ENCODE measurements around the gene C5AR1. TPM values are rescaled to one million over a fixed set of nuclear protein-coding genes. Genes with fewer than 3 reads are reported as not detected.
A peak's percentile ranks its signal among the peaks of the same experiment; 100 is the strongest.
"Not testable (repeated sequence)": the region's sequence is repeated elsewhere in the genome, so short reads cannot be mapped to it uniquely, and the experiment has no call there.

The C5AR1 gene
- polyA plus RNA-seq, 1 of the 3 experiments (the other 2 are of a cell fraction), result 1.2 TPM

GRCh38 chr19:47363758-47364531, 54.3 kb downstream of the C5AR1 start:
- Histone ChIP-seq H3K36me3 (replicated peaks in 1 of 2; ENCODE audit: control insufficient read depth in 1 of 2, insufficient read depth in 2 of 2, low read length in 1 of 2) (peaks cover 21 to 26% of the 10 kb centered on the region in 2 experiments), H2AFZ (ENCODE audit: low read depth) (no peak overlapping the region), H3K27me3 (ENCODE audit: insufficient read depth) (no peaks in the 10 kb centered on the region), H3K4me2 (no peak overlapping the region), H3F3A (replicated peaks; ENCODE audit: insufficient read depth) (peaks cover 5% of the 10 kb centered on the region), H3K9ac (no peak overlapping the region), H4K20me1 (ENCODE audit: insufficient read depth) (no peaks in the 10 kb centered on the region), H3K4me1 (ENCODE audit: control insufficient read depth in 1 of 2, insufficient read depth in 2 of 2, low read depth in 1 of 2, low read length in 1 of 2) (no peaks in the 10 kb centered on the region), H3K79me2 (ENCODE audit: insufficient read depth) (peaks cover 3% of the 10 kb centered on the region; the same call in 1 of the 2 replicates), H3K27ac (ENCODE audit: low read depth in 2 of 2, low read length in 1 of 2) (no peak overlapping the region), H3K4me3 (ENCODE audit: low read depth in 2 of 2, low read length in 1 of 2) (no peak overlapping the region), H3K9me2 (no peaks in the 10 kb centered on the region), H3K9me3 (no peaks in the 10 kb centered on the region)
- WGBS (ENCODE audit: low lambda C conversion rate), result 88% methylated on average over 13 of the region's 13 CpGs
- DNase-seq, result peak; percentile 29
- TF ChIP-seq USF1 (IDR thresholded peaks at IDR 0.05; ENCODE audit: borderline replicate concordance, low read depth) (no peak), TCF12 (IDR thresholded peaks at IDR 0.05) (no peak), SMC3 (IDR thresholded peaks at IDR 0.05; ENCODE audit: low read depth, low read length) (no peak), EP300 (IDR thresholded peaks at IDR 0.05; ENCODE audit: borderline replicate concordance in 1 of 2, low read depth in 1 of 2, low read length in 1 of 2) (no peak), GATA2 (CRISPR knock-in tag; IDR thresholded peaks at IDR 0.05) (no peak), TEAD4 (IDR thresholded peaks at IDR 0.05; ENCODE audit: borderline replicate concordance, insufficient read depth) (no peak), ELF1 (IDR thresholded peaks at IDR 0.05) (no peak), GABPA (IDR thresholded peaks at IDR 0.05; ENCODE audit: low read depth) (no peak), MXI1 (IDR thresholded peaks at IDR 0.05; ENCODE audit: low read depth, low read length) (no peak), CHD2 (IDR thresholded peaks at IDR 0.05; ENCODE audit: low read length, partially characterized antibody) (no peak), MEF2A (IDR thresholded peaks at IDR 0.05; ENCODE audit: borderline replicate concordance, low read depth) (no peak)
- ChIA-PET POLR2A (no interaction called here), CTCF (interaction anchor here (1.6 to 4.6 kb wide), 3 partner anchors 15 to 59 kb away, joined by 4 to 17 read pairs (median 12); partner anchors contain the start of gene DHX34)

GRCh38 chr19:47365455-47365854, 55.8 kb downstream of the C5AR1 start:
- H3K79me2 ChIP-seq (ENCODE audit: insufficient read depth); POLR2A ChIA-PET: not testable (repeated sequence)

More at GRCh38 chr19:47365455-47365854, 55.8 kb downstream of the C5AR1 start:
- not testable (repeated sequence) for H3K4me3 ChIP-seq (ENCODE audit: low read depth in 2 of 2, low read length in 1 of 2); H3K9ac ChIP-seq; H2AFZ ChIP-seq (ENCODE audit: low read depth); H3F3A ChIP-seq (replicated peaks; ENCODE audit: insufficient read depth); DNase-seq; H4K20me1 ChIP-seq (ENCODE audit: insufficient read depth); H3K27ac ChIP-seq (ENCODE audit: low read depth in 2 of 2, low read length in 1 of 2); H3K27me3 ChIP-seq (ENCODE audit: insufficient read depth); H3K4me1 ChIP-seq (ENCODE audit: control insufficient read depth in 1 of 2, insufficient read depth in 2 of 2, low read depth in 1 of 2, low read length in 1 of 2); H3K9me2 ChIP-seq; H3K9me3 ChIP-seq; H3K4me2 ChIP-seq
- CTCF ChIA-PET, result interaction anchor here (1.0 to 4.6 kb wide), 2 partner anchors 16 to 26 kb away, joined by 5 to 17 read pairs; partner anchors contain the start of gene DHX34
- WGBS (ENCODE audit: low lambda C conversion rate), result 89% methylated on average over 10 of the region's 10 CpGs
- H3K36me3 ChIP-seq (replicated peaks in 1 of 2; ENCODE audit: control insufficient read depth in 1 of 2, insufficient read depth in 2 of 2, low read length in 1 of 2), result peaks cover 25 to 29% of the 10 kb centered on the region in 2 experiments

Data from SK-N-SH (cell line).